WTC11 (cell line): Measurements from ENCODE around the gene GLRA1.
"Not testable (repeated sequence)": the region's sequence is repeated elsewhere in the genome, so short reads cannot be mapped to it uniquely, and the experiment has no call there.

Experiments used
- SP1 ChIP-seq: sonication (generic); formaldehyde crosslinking; conservative IDR thresholded peaks from 2 replicates; pipeline ENCODE4 v1.8.1; 2022; ENCODE audit warnings: missing genetic modification reagents
- TF ChIP-seq, protein P1 (sequence below): fragments of 200-600 bp; IDR thresholded peaks from 2 replicates; pipeline ENCODE4 v1.8.0; 2022; ENCODE audit warnings: antibody characterized with exemption

DNA sequence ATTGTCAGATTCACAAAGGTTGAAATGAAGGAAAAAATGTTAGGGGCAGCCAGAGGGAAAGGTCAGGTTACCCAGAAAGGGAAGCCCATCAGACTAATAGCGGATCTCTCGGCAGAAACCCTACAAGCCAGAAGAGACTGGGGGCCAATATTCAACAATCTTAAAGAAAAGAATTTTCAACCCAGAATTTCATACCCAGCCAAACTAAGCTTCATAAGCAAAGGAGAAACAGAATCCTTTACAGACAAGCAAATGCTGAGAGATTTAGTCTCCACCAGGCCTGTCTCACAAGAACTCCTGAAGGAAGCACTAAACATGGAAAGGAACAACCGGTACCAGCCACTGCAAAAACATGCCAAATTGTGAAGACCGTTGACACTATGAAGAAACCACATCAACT lies 91.8 kb downstream of the GLRA1 start:
- not testable (repeated sequence) for TF ChIP-seq SP1 (CRISPR knock-in tag)
- TF ChIP-seq, protein P1, sequence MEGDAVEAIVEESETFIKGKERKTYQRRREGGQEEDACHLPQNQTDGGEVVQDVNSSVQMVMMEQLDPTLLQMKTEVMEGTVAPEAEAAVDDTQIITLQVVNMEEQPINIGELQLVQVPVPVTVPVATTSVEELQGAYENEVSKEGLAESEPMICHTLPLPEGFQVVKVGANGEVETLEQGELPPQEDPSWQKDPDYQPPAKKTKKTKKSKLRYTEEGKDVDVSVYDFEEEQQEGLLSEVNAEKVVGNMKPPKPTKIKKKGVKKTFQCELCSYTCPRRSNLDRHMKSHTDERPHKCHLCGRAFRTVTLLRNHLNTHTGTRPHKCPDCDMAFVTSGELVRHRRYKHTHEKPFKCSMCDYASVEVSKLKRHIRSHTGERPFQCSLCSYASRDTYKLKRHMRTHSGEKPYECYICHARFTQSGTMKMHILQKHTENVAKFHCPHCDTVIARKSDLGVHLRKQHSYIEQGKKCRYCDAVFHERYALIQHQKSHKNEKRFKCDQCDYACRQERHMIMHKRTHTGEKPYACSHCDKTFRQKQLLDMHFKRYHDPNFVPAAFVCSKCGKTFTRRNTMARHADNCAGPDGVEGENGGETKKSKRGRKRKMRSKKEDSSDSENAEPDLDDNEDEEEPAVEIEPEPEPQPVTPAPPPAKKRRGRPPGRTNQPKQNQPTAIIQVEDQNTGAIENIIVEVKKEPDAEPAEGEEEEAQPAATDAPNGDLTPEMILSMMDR, result not testable (repeated sequence)
